ENCODE measurements around the gene SLC9A7. TPM values are rescaled to one million over a fixed set of nuclear protein-coding genes. Genes with fewer than 3 reads are reported as not detected.

The SLC9A7 gene
- total and polyA plus RNA-seq, 12 donors, result 0.43 to 7.5 (median 1.9) TPM

DNA sequence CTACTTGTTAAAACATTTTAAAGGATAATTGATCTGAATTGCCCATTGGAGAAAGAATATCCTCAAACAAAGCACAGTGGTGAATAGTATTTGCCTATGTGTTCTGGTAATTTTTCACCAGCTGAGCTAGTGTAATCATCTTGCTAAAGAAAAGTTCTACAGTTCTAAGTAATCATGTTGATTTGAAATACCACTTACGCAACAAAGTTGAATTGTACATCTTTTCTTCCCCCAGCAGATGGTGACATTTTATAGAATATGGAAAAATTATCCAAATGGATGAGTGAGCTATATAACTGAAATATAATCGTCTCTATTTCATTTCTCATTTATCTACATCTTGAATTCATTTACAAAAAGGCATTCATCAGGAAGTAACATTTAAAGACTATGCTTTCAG, 204.0 kb downstream of the SLC9A7 start:
- TF ChIP-seq, protein P1, sequence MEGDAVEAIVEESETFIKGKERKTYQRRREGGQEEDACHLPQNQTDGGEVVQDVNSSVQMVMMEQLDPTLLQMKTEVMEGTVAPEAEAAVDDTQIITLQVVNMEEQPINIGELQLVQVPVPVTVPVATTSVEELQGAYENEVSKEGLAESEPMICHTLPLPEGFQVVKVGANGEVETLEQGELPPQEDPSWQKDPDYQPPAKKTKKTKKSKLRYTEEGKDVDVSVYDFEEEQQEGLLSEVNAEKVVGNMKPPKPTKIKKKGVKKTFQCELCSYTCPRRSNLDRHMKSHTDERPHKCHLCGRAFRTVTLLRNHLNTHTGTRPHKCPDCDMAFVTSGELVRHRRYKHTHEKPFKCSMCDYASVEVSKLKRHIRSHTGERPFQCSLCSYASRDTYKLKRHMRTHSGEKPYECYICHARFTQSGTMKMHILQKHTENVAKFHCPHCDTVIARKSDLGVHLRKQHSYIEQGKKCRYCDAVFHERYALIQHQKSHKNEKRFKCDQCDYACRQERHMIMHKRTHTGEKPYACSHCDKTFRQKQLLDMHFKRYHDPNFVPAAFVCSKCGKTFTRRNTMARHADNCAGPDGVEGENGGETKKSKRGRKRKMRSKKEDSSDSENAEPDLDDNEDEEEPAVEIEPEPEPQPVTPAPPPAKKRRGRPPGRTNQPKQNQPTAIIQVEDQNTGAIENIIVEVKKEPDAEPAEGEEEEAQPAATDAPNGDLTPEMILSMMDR (IDR thresholded peaks at IDR 0.05), result peak in 6 of 9 donors; percentile 33 to 54 (median 44)
- no peak for ATAC-seq
- intact Hi-C loops (cut with DNase I), result loop anchor here in 8 of 10 donors (5.0 to 10.0 kb wide), 4 partner anchors 87 to 242 kb away; no protein-coding TSS in a partner anchor

GRCh38 chrX:46553935-46554334, 205.0 kb downstream of the SLC9A7 start:
- H3K36me3 ChIP-seq, result peaks cover 0 to 2% (median 0%) of the 10 kb centered on the region in 9 donors
- H3K27me3 ChIP-seq, result peaks cover 0 to 4% (median 0%) of the 10 kb centered on the region in 7 donors
- H3K4me3 ChIP-seq, result no peak overlapping the region
- no peak overlapping the region for H3K27ac ChIP-seq
- DNase-seq (no peak), ATAC-seq (no peak)
- TF ChIP-seq, protein P1 (IDR thresholded peaks at IDR 0.05), result no peak
- H3K4me1 ChIP-seq, result no peaks in the 10 kb centered on the region
- WGBS, 2 donors, result 93 to 95% methylated on average over 5 of the region's 5 CpGs
- no peaks in the 10 kb centered on the region for H3K9me3 ChIP-seq
- intact Hi-C loops (cut with DNase I), result loop anchor here in 3 of 10 donors (5.0 to 10.0 kb wide), 2 partner anchors 88 to 131 kb away; no protein-coding TSS in a partner anchor

More for the DNA sequence above, 204.0 kb downstream of the SLC9A7 start:
- no peaks in the 10 kb centered on the region for H3K4me1 ChIP-seq
- H3K27me3 ChIP-seq, result peaks cover 0 to 4% (median 0%) of the 10 kb centered on the region in 7 donors
- no peak overlapping the region for H3K4me3 ChIP-seq
- no peak for DNase-seq
- 28 to 39% methylated on average over 2 of the region's 2 CpGs for WGBS, 2 donors
- H3K9me3 ChIP-seq, result no peaks in the 10 kb centered on the region
- H3K36me3 ChIP-seq, result peaks cover 0 to 2% (median 0%) of the 10 kb centered on the region in 9 donors
- no peak overlapping the region for H3K27ac ChIP-seq

DNA sequence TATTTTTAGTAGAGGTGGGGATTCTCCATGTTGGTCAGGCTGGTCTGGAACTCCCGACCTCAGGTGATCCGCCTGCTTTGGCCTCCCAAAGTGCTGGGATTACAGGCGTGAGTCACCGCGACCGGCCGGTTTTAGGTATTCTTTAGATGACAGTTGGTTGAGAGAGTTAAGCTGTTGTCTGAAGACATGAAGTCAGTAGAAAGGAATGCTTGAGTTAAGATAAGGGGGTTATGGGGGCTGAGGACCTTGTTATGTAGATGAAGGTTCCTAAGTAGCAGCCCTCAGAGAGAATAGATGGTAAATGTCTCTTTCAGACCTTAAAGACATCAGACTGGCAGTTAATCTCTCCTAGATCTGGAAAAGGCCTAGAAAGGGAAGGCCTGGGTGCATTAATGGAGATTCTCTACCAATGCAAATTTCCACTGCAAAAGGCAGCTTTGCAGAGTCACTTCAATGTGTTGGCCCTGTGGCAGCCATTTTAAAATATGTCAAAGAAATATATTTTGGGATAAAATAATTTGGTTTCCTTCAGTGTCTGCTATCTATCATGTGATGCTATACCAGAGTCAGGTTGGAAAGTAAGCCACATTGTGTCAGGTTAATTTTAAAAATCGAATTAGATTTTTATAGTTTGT, 207.3 kb downstream of the SLC9A7 start:
- intact Hi-C loops (cut with DNase I), result loop anchor here in 3 of 10 donors (5.0 to 10.0 kb wide), 2 partner anchors 91 to 133 kb away; no protein-coding TSS in a partner anchor
- WGBS, 2 donors, result 58 to 60% methylated on average over 8 of the region's 8 CpGs
- no peak overlapping the region for H3K27ac ChIP-seq

DNA sequence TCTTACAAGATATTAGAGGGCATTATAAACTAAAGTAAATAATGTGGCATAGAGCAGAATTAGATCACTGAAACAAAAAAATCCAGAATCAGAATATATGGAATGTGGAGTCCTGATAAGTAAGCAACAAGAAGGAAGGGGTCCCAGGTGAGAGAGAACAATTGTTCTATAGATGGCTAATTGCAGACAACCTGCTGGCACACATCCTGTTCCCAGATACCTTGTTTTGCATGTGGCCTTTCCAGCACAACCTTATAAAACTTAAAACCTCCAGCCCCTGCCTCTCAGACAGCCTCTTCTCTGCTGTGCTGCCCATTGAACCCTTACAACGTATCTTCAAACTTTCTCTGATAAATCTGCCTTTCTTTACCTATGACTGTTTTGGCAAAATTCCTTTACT, 209.0 kb downstream of the SLC9A7 start:
- Histone ChIP-seq H3K27ac (no peak overlapping the region), H3K36me3 (peaks cover 0 to 14% (median 0%) of the 10 kb centered on the region in 9 donors), H3K4me3 (no peak overlapping the region), H3K9me3 (no peaks in the 10 kb centered on the region), H3K27me3 (no peaks in the 10 kb centered on the region), H3K4me1 (peaks cover 0 to 23% (median 14%) of the 10 kb centered on the region in 9 donors)
- 85 to 86% methylated on average over 1 of the region's 1 CpG for WGBS, 2 donors
- ATAC-seq (no peak), DNase-seq (no peak)
- intact Hi-C loops (cut with DNase I), result loop anchor here in 4 of 10 donors (5.0 to 10.0 kb wide), 3 partner anchors 92 to 135 kb away; no protein-coding TSS in a partner anchor
- TF ChIP-seq, protein P1 (IDR thresholded peaks at IDR 0.05), result no peak

More for the DNA sequence above, 207.3 kb downstream of the SLC9A7 start:
- H3K4me3 ChIP-seq, result no peak overlapping the region
- peaks cover 0 to 16% (median 9%) of the 10 kb centered on the region in 9 donors for H3K4me1 ChIP-seq
- TF ChIP-seq, protein P1 (IDR thresholded peaks at IDR 0.05), result no peak
- no peaks in the 10 kb centered on the region for H3K9me3 ChIP-seq
- DNase-seq (no peak), ATAC-seq (no peak)
- H3K27me3 ChIP-seq, result no peaks in the 10 kb centered on the region
- peaks cover 0 to 14% (median 0%) of the 10 kb centered on the region in 9 donors for H3K36me3 ChIP-seq

Other genes with a start within 250 kb of the SLC9A7 start
- gene ZNF674, start 213.7 kb downstream of the SLC9A7 start, total RNA-seq, result 1 to 10 TPM; 2.1 to 4.3 (median 2.6) TPM
- gene ZNF674, start 213.7 kb downstream of the SLC9A7 start, polyA plus RNA-seq, result 1 to 10 TPM in 1 of 2 donors, under 1 TPM in 1; 0.91 to 1.9 TPM
- 10 to 100 TPM in 3 of 10 donors, 1 to 10 TPM in 7; 3.5 to 23.0 (median 8.6) TPM for gene CHST7, start 185.4 kb downstream of the SLC9A7 start, total RNA-seq
- gene CHST7, start 185.4 kb downstream of the SLC9A7 start, polyA plus RNA-seq, result 10 to 100 TPM in 1 of 2 donors, 1 to 10 TPM in 1; 3.7 to 27.7 TPM
- gene RP2, start 77.9 kb upstream of the SLC9A7 start, total RNA-seq, result 1 to 10 TPM; 2.4 to 5.8 (median 2.9) TPM
- gene RP2, start 77.9 kb upstream of the SLC9A7 start, polyA plus RNA-seq, result 1 to 10 TPM; 2.2 to 3.2 TPM
- 1 to 10 TPM; 4.5 to 8.7 (median 6.4) TPM for gene JADE3, start 153.3 kb upstream of the SLC9A7 start, total RNA-seq
- gene JADE3, start 153.3 kb upstream of the SLC9A7 start, polyA plus RNA-seq, result 1 to 10 TPM; 1.6 to 1.9 TPM